Measurements from ENCODE around the gene SPRY1.
A peak's percentile ranks its signal among the peaks of the same experiment; 100 is the strongest.

The SPRY1 gene

DNA sequence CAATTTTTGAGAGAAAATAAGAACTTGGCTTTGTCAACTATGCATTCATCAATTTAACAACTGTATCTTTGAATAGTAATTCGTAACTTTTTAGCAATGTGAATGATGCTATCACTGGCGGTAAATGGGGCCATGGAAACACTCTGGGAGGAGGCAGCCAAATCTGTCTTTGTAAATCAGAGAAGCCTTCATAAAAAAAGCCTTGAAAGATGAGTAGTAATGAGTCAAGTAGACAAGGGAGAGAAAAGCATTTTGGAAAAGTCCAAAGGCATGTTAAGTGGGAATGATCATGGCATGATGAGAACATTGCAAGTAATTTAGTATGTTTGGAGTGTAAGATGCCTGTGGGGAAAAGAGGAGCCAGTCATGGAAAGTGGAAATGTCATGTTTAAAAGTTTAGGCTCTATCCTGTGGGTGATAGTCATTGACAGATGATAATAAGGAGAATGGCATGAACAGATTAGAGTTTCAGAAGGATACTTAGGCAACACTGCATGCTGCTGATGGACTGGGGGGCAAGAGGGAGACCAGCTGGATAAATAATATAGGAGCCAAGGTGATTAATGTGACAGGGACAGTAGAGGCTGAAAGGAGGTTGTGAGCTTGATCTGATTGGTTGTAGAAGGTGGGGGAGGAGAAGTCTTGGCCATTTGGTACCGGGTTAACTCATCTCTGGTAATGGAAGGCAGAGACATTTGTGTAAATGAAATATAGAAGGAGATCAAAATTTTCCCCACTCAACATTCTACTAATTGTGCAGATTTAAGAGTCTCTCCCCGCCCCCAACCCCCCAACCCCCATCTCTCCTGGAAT lies 16.3 kb downstream of the SPRY1 start:
- no peak for DNase-seq
- WGBS (ENCODE audit: extremely low coverage, insufficient coverage, low lambda C conversion rate): no CpG with 5 or more reads among the region's 4 CpGs
- no peaks in the 10 kb centered on the region for H3K36me3 ChIP-seq (ENCODE audit: control insufficient read depth, insufficient read depth, low read length)
- no peak overlapping the region for H3K4me3 ChIP-seq (ENCODE audit: low read length)
- H3K4me2 ChIP-seq (ENCODE audit: low read length): no peak overlapping the region
- H4K5ac ChIP-seq (ENCODE audit: low read length): no peak overlapping the region
- H2BK5ac ChIP-seq (ENCODE audit: low read length): no peak overlapping the region
- H3K4me1 ChIP-seq (ENCODE audit: control insufficient read depth, low read depth, low read length): peaks cover 4% of the 10 kb centered on the region
- H2AK5ac ChIP-seq (ENCODE audit: low read length): no peak overlapping the region
- H3K27ac ChIP-seq (ENCODE audit: low read depth, low read length): no peak overlapping the region
- no peak overlapping the region for H2BK15ac ChIP-seq (replicated peaks; ENCODE audit: low read depth)
- no peak overlapping the region for H3K18ac ChIP-seq (ENCODE audit: low read length)
- H3K27me3 ChIP-seq (ENCODE audit: insufficient read depth, low read length, poor library complexity): no peaks in the 10 kb centered on the region
- H3K79me2 ChIP-seq (ENCODE audit: control insufficient read depth, insufficient read depth, low read length): no peaks in the 10 kb centered on the region
- H4K8ac ChIP-seq (ENCODE audit: low read depth, low read length): no peak overlapping the region
- no peak overlapping the region for H3K4ac ChIP-seq (ENCODE audit: low read depth, low read length)
- no peak overlapping the region for H3K56ac ChIP-seq (ENCODE audit: low read length)
- no peak overlapping the region for H2BK120ac ChIP-seq (ENCODE audit: low read depth, low read length)
- H3K79me1 ChIP-seq (ENCODE audit: low read length): no peaks in the 10 kb centered on the region
- H3K9ac ChIP-seq (ENCODE audit: low read length): no peak overlapping the region
- H3K23ac ChIP-seq (ENCODE audit: low read length): no peak overlapping the region

DNA sequence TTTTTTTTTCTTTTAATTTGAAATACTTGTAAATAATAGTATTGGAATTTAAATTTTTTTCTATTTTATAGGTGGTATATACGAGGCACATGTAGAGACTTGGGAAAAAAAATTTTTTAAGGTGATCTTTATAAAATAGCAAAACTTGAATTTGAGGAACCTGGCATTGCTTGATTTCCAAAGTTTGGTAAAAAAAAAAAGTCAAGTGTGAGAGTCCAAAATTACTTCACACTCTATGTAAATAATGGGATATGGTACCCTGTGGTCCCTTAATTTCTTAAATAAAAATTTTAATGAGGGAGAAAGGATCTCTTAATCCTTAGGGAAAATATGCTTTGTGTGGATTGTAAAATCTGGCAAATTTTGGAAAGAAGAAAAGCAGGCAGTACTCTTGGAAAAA lies 19.0 kb downstream of the SPRY1 start:
- no peak overlapping the region for H4K8ac ChIP-seq (ENCODE audit: low read depth, low read length)
- WGBS (ENCODE audit: extremely low coverage, insufficient coverage, low lambda C conversion rate): 100% methylated on average over 1 of the region's 1 CpG
- no peak overlapping the region for H3K23ac ChIP-seq (ENCODE audit: low read length)
- H4K5ac ChIP-seq (ENCODE audit: low read length): no peak overlapping the region
- H3K4ac ChIP-seq (ENCODE audit: low read depth, low read length): no peak overlapping the region
- H3K4me1 ChIP-seq (ENCODE audit: control insufficient read depth, low read depth, low read length): peaks cover 4% of the 10 kb centered on the region
- H3K18ac ChIP-seq (ENCODE audit: low read length): no peak overlapping the region
- no peak overlapping the region for H2AK5ac ChIP-seq (ENCODE audit: low read length)
- no peaks in the 10 kb centered on the region for H3K79me2 ChIP-seq (ENCODE audit: control insufficient read depth, insufficient read depth, low read length)
- no peak overlapping the region for H3K9ac ChIP-seq (ENCODE audit: low read length)
- H2BK5ac ChIP-seq (ENCODE audit: low read length): no peak overlapping the region
- no peaks in the 10 kb centered on the region for H3K79me1 ChIP-seq (ENCODE audit: low read length)
- H2BK15ac ChIP-seq (replicated peaks; ENCODE audit: low read depth): no peak overlapping the region
- no peaks in the 10 kb centered on the region for H3K36me3 ChIP-seq (ENCODE audit: control insufficient read depth, insufficient read depth, low read length)
- no peak overlapping the region for H3K4me2 ChIP-seq (ENCODE audit: low read length)
- H2BK120ac ChIP-seq (ENCODE audit: low read depth, low read length): no peak overlapping the region
- DNase-seq: no peak
- no peak overlapping the region for H3K4me3 ChIP-seq (ENCODE audit: low read length)
- H3K27me3 ChIP-seq (ENCODE audit: insufficient read depth, low read length, poor library complexity): no peaks in the 10 kb centered on the region
- no peak overlapping the region for H3K27ac ChIP-seq (ENCODE audit: low read depth, low read length)
- H3K56ac ChIP-seq (ENCODE audit: low read length): no peak overlapping the region

DNA sequence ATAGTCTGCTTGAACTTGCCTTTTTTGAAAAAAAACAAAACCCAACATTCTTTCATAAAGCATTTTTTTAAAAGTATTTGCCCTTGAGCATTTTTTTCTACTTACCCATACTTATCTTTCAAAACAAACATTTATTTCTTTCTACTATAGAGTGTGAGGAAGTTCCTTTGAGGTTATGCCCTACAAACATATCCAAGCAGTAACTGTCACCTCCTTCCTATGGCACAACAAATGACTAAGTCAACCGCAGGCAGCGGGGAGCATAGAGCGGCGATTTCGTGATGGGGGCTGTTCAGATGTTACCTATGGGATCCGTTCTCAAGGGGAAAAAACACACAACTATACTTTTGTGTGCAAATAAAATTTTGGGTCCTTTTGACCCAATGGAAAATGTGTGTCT lies 19.4 kb downstream of the SPRY1 start:
- WGBS (ENCODE audit: extremely low coverage, insufficient coverage, low lambda C conversion rate): no CpG with 5 or more reads among the region's 6 CpGs
- H3K4ac ChIP-seq (ENCODE audit: low read depth, low read length): no peak overlapping the region
- H3K18ac ChIP-seq (ENCODE audit: low read length): no peak overlapping the region
- no peaks in the 10 kb centered on the region for H3K36me3 ChIP-seq (ENCODE audit: control insufficient read depth, insufficient read depth, low read length)
- no peak overlapping the region for H3K4me2 ChIP-seq (ENCODE audit: low read length)
- no peak overlapping the region for H3K4me3 ChIP-seq (ENCODE audit: low read length)
- H3K79me1 ChIP-seq (ENCODE audit: low read length): no peaks in the 10 kb centered on the region
- H3K27me3 ChIP-seq (ENCODE audit: insufficient read depth, low read length, poor library complexity): no peaks in the 10 kb centered on the region
- no peak overlapping the region for H4K5ac ChIP-seq (ENCODE audit: low read length)
- H3K4me1 ChIP-seq (ENCODE audit: control insufficient read depth, low read depth, low read length): peaks cover 4% of the 10 kb centered on the region
- H4K8ac ChIP-seq (ENCODE audit: low read depth, low read length): no peak overlapping the region
- H2AK5ac ChIP-seq (ENCODE audit: low read length): no peak overlapping the region
- no peak overlapping the region for H3K23ac ChIP-seq (ENCODE audit: low read length)
- H2BK15ac ChIP-seq (replicated peaks; ENCODE audit: low read depth): no peak overlapping the region
- H2BK120ac ChIP-seq (ENCODE audit: low read depth, low read length): no peak overlapping the region
- no peak overlapping the region for H3K27ac ChIP-seq (ENCODE audit: low read depth, low read length)
- H3K9ac ChIP-seq (ENCODE audit: low read length): no peak overlapping the region
- DNase-seq: no peak
- H3K56ac ChIP-seq (ENCODE audit: low read length): no peak overlapping the region
- no peaks in the 10 kb centered on the region for H3K79me2 ChIP-seq (ENCODE audit: control insufficient read depth, insufficient read depth, low read length)
- H2BK5ac ChIP-seq (ENCODE audit: low read length): no peak overlapping the region

DNA sequence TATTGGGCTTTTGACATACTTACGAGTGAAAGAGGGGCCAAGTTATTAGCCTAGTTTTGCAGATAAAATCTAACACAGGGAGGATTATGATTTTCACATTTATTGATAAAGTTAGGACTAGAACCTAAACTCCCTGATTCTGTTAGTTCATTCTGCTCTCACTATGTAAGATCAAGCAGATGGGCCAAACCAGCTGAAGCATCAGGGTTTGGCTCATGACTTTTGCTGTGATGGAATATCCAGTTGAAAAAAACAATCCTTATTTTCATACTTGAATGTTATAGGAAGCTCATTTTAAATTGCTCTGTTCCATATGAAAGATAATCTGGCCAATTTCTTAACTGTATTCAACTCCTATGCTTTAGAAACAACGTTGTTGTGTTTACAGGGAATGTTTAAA lies 21.2 kb downstream of the SPRY1 start:
- Histone ChIP-seq H3K79me1 (ENCODE audit: low read length) (no peaks in the 10 kb centered on the region), H4K5ac (ENCODE audit: low read length) (no peak overlapping the region), H3K4ac (ENCODE audit: low read depth, low read length) (no peak overlapping the region), H3K27ac (ENCODE audit: low read depth, low read length) (no peak overlapping the region), H3K9ac (ENCODE audit: low read length) (no peak overlapping the region), H3K23ac (ENCODE audit: low read length) (no peak overlapping the region), H3K36me3 (ENCODE audit: control insufficient read depth, insufficient read depth, low read length) (no peaks in the 10 kb centered on the region), H3K4me2 (ENCODE audit: low read length) (no peak overlapping the region), H3K56ac (ENCODE audit: low read length) (peak overlapping the region; percentile 68), H4K8ac (ENCODE audit: low read depth, low read length) (no peak overlapping the region), H2AK5ac (ENCODE audit: low read length) (no peak overlapping the region), H2BK15ac (replicated peaks; ENCODE audit: low read depth) (no peak overlapping the region), H3K27me3 (ENCODE audit: insufficient read depth, low read length, poor library complexity) (no peaks in the 10 kb centered on the region), H3K4me3 (ENCODE audit: low read length) (no peak overlapping the region), H3K79me2 (ENCODE audit: control insufficient read depth, insufficient read depth, low read length) (no peaks in the 10 kb centered on the region), H3K4me1 (ENCODE audit: control insufficient read depth, low read depth, low read length) (peaks cover 4% of the 10 kb centered on the region), H3K18ac (ENCODE audit: low read length) (no peak overlapping the region), H2BK120ac (ENCODE audit: low read depth, low read length) (no peak overlapping the region), H2BK5ac (ENCODE audit: low read length) (peak overlapping the region; percentile 33)
- no peak for DNase-seq
- WGBS (ENCODE audit: extremely low coverage, insufficient coverage, low lambda C conversion rate): no CpG with 5 or more reads among the region's 2 CpGs

DNA sequence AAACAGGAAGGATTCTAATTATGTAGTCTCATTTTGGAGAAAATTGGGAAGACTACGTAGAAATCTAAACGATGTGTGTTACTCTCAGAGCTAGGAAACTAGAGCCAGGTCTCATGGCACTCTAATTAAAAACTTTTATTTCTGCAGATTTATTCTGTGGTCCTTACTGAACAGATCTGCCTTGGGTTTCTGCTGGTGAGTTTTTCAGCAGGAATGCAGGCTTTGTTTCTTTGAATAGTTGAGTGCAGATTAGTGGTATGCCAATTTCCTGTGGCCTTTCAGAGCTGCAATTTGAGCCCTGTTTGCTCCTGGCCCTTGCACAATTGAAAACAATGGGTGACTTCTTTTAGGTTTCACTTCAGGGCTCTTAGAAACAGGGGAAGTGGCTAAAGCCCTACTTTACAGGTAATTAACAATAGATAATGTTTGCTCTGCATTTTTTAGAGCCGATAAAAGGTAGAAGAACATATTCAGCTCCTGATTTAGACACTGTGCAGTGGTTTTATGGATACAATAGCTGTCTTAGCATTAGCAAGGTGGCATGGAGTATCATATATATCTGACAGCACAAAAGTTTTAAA lies 21.8 kb downstream of the SPRY1 start:
- Histone ChIP-seq H3K9ac (ENCODE audit: low read length) (no peak overlapping the region), H4K5ac (ENCODE audit: low read length) (no peak overlapping the region), H3K27ac (ENCODE audit: low read depth, low read length) (peak overlapping the region; percentile 81), H3K4me2 (ENCODE audit: low read length) (no peak overlapping the region), H3K4me3 (ENCODE audit: low read length) (no peak overlapping the region), H3K23ac (ENCODE audit: low read length) (no peak overlapping the region), H3K56ac (ENCODE audit: low read length) (no peak overlapping the region), H2AK5ac (ENCODE audit: low read length) (no peak overlapping the region), H2BK15ac (replicated peaks; ENCODE audit: low read depth) (no peak overlapping the region), H2BK5ac (ENCODE audit: low read length) (peak overlapping the region; percentile 61), H3K79me2 (ENCODE audit: control insufficient read depth, insufficient read depth, low read length) (no peaks in the 10 kb centered on the region), H3K79me1 (ENCODE audit: low read length) (no peaks in the 10 kb centered on the region), H3K4me1 (ENCODE audit: control insufficient read depth, low read depth, low read length) (peaks cover 2% of the 10 kb centered on the region), H4K8ac (ENCODE audit: low read depth, low read length) (no peak overlapping the region), H2BK120ac (ENCODE audit: low read depth, low read length) (no peak overlapping the region), H3K18ac (ENCODE audit: low read length) (no peak overlapping the region), H3K36me3 (ENCODE audit: control insufficient read depth, insufficient read depth, low read length) (no peaks in the 10 kb centered on the region), H3K4ac (ENCODE audit: low read depth, low read length) (no peak overlapping the region), H3K27me3 (ENCODE audit: insufficient read depth, low read length, poor library complexity) (no peaks in the 10 kb centered on the region)
- WGBS (ENCODE audit: extremely low coverage, insufficient coverage, low lambda C conversion rate): no CpG with 5 or more reads among the region's 3 CpGs
- peak; percentile 97 for DNase-seq

All from mesendoderm (in vitro differentiated cells).